ENCODE results near the gene RNF223. TPM values are rescaled to one million over a fixed set of nuclear protein-coding genes. Genes with fewer than 3 reads are reported as not detected.
A peak's percentile ranks its signal among the peaks of the same experiment; 100 is the strongest.

RNF223 gene
- total RNA-seq, 4 donors from 2014 or later = 9.4 to 19.5 (median 10.5) TPM

DNA sequence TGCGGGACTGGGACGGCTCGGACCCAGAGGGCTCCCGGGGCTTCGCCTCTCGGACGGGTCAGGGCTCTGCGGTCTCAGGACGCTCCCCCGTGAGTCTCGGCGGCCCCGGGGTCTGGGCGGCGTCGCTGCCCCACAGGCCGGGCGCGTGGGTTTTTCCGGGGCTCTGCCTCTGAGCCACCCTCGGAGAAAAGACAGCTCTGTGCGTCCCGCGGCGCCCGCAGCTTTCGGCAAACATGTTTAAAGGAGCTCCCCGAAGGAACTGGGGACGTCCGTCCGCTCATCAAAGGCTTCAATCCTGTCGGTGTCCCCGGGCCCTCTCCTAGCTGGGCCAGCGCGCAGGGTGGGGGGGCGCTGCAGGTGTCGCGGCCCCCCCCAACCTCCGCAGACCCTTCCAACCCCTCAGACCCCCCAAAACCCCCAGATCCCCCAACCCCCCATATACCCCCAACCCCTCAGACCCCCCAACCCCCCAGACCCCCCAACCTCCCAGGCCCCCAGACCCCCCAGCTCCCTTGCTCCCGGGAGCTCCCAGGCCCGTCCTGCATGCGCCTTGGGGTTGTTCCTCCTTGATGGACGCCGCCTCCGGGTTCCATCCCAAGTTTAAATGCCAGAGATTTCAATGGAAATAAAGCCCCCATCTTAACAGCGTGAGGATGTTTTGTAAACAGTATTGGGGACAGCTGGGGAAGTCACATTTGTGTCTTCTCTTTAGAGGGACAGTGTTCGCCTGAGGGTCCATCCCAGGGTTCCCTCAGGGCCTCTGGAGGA, 42.8 kb upstream of the RNF223 start:
- TF ChIP-seq POLR2A (IDR thresholded peaks at IDR 0.05) = no peak
- TF ChIP-seq, protein P1, sequence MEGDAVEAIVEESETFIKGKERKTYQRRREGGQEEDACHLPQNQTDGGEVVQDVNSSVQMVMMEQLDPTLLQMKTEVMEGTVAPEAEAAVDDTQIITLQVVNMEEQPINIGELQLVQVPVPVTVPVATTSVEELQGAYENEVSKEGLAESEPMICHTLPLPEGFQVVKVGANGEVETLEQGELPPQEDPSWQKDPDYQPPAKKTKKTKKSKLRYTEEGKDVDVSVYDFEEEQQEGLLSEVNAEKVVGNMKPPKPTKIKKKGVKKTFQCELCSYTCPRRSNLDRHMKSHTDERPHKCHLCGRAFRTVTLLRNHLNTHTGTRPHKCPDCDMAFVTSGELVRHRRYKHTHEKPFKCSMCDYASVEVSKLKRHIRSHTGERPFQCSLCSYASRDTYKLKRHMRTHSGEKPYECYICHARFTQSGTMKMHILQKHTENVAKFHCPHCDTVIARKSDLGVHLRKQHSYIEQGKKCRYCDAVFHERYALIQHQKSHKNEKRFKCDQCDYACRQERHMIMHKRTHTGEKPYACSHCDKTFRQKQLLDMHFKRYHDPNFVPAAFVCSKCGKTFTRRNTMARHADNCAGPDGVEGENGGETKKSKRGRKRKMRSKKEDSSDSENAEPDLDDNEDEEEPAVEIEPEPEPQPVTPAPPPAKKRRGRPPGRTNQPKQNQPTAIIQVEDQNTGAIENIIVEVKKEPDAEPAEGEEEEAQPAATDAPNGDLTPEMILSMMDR (IDR thresholded peaks at IDR 0.05) = no peak
- peak overlapping the region; percentile 38 for H3K4me3 ChIP-seq (ENCODE audit: low read depth, poor library complexity, severe bottlenecking)
- intact Hi-C loops (cut with DNase I; ENCODE audit: low total_unique reads) = no loop called here
- 9 to 14% methylated on average over 31 to 36 of the region's 47 CpGs for WGBS, 2 donors
- no peak for DNase-seq (ENCODE audit: low spot score in 2 of 2)

DNA sequence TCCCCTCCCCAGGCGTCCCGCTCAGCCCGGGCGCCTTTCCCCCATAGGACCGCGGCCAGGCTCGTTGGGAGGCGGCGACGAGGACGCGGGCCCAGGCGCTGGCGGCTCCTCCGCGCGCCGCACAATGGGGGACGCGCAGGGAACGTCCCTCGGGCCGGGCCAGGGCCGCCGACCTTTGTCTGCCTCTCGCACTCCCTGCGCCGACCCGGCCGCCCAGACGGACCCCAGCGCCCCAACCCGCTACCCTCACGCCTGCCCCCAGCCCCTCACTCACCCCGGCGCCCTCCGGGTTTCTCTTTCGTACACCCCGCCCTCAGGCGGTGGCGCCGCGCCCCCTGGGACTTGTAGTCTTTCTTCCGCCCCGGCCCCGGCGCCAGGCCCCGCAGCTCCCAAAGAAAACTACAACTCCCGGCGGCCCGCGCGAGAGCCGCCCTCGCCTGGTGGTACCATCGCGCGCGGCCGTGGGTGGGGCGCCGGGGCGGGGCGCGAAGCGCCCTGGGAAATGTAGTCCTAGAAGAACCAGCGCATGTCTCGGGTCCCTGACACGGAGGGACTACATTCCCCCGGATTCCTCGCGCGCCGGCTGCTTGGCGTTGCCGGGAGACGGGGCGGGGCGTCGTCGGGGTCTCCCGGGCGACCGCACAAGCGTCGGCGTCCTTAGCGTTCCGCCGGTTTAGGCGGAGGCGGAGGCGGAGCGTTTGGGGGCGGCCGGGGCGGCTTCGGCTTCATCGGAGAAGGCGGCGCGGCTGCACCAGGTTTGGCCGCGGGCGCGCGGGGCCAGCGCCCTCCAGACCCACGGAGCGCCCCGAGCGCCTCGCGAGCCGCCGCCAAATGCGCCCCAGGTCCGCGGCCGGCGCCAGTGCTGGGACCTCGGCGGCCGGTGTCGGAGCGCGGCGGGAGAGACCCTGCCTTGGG, 41.9 kb upstream of the RNF223 start, which contains the start of gene C1orf159:
TSS of gene C1orf159 (minus strand) at position 304 of the 915 bp plus-strand sequence. CDS start 24,546 bp downstream, outside the sequence.
- intact Hi-C loops (cut with DNase I; ENCODE audit: low total_unique reads) = no loop called here
- peak within 1 kb of the TSS; percentile 54 for H3K4me3 ChIP-seq (ENCODE audit: low read depth, poor library complexity, severe bottlenecking)
- TF ChIP-seq, protein P1 (IDR thresholded peaks at IDR 0.05) = no peak
- TF ChIP-seq POLR2A (IDR thresholded peaks at IDR 0.05) = no peak
- WGBS, 2 donors = 0% methylated on average over 5 to 34 of the region's 128 CpGs
- peak; percentile 98 to 100 for DNase-seq (ENCODE audit: low spot score in 2 of 2)

DNA sequence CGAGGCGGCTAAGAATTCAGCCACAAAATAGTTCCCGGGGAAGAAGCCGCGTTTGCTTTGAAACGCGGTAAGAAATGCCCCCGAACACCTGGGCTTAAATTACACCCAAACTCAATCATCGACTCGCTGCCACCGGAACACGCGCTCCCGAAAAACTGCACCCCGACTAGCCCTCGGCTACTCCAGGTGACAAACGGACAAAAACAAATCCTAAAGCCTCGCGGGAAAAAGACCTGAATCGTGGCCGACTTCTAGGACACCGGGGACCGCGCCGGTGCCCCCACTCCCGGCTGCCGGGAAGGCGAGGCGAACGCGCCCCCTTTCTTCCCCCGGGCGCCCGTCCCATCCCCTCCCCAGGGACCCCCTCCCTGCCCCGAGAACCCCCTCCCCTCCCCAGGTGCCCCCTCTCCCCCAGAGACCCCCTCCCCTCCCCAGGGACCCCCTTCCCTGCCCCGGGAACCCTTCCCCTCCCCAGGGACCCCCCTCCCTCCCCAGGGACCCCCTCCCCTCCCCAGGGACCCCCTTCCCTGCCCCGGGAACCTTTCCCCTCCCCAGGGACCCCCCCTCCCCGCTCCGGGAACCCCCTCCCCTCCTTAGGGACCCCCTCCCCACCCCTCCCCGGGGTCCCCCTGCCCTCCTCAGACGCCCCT, 41.2 kb upstream of the RNF223 start:
- intact Hi-C loops (cut with DNase I; ENCODE audit: low total_unique reads) = no loop called here
- no peak for DNase-seq (ENCODE audit: low spot score in 2 of 2)
- peak overlapping the region; percentile 54 for H3K4me3 ChIP-seq (ENCODE audit: low read depth, poor library complexity, severe bottlenecking)
- 3 to 5% methylated on average over 32 to 35 of the region's 41 CpGs for WGBS, 2 donors
- TF ChIP-seq, protein P1 (IDR thresholded peaks at IDR 0.05) = no peak
- no peak for TF ChIP-seq POLR2A (IDR thresholded peaks at IDR 0.05)

DNA sequence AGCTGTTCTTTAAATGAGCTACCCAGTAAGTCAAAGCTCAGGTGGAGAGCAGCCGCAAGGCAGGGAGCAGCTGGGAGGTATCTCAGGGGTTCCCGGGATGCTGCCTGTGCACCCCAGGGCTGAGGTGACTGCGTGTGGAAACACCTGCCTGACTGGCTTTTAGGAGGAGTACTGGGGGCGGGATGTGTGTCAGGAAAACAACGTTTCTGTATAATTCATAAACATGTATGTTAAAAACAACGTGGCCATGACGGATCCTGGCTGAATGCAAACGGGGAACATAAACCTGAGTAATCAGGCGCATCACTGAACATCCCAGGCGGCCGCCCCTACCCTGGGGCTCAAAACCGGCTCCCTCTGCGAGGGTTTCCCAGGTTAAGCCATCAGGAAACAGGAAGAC, 40.3 kb upstream of the RNF223 start:
- TF ChIP-seq, protein P1 (IDR thresholded peaks at IDR 0.05) = no peak
- TF ChIP-seq POLR2A (IDR thresholded peaks at IDR 0.05) = no peak
- 68 to 77% methylated on average over 13 of the region's 13 CpGs for WGBS, 2 donors
- intact Hi-C loops (cut with DNase I; ENCODE audit: low total_unique reads) = no loop called here
- no peak overlapping the region for H3K4me3 ChIP-seq (ENCODE audit: low read depth, poor library complexity, severe bottlenecking)
- no peak for DNase-seq (ENCODE audit: low spot score in 2 of 2)

DNA sequence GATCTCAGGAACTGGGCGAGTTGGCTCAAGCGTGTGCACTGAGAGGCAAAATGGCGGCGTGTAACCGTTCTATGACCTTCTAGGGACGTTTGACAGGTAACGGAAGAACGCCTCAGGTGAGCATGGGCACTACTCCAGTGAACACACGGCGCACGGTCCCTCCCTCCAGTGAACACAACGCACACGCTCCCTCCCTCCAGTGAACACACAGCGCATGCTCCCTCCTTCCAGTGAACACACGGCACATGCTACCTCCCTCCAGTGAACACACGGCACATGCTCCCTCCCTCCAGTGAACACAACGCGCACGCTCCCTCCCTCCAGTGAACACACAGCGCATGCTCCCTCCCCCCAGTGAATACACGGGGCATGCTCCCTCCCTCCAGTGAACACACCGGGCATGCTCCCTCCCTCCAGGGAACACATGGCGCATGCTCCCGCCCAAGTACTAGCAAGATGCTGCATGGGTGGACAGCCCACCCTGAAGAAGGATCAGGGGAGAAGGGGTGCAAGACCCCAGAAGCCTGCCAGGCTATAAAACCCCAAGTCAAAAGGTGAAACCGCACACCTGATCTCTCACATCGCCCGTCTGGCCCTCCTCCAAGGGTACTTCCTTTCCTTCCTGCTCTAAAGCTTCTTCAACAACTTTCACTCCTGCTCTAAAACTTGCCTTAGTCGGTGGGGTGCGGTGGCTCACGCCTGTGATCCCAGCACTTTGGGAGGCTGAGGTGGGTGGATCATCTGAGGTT, 38.3 kb upstream of the RNF223 start:
- no peak for DNase-seq (ENCODE audit: low spot score in 2 of 2)
- TF ChIP-seq POLR2A (IDR thresholded peaks at IDR 0.05) = no peak
- TF ChIP-seq, protein P1 (IDR thresholded peaks at IDR 0.05) = no peak
- H3K4me3 ChIP-seq (ENCODE audit: low read depth, poor library complexity, severe bottlenecking) = no peak overlapping the region
- WGBS, 2 donors = 95 to 97% methylated on average over 30 of the region's 30 CpGs
- intact Hi-C loops (cut with DNase I; ENCODE audit: low total_unique reads) = no loop called here

Measured in lower leg skin (tissue), 4 donors.